Measurements from ENCODE around the gene RTCA. TPM values are rescaled to one million over a fixed set of nuclear protein-coding genes. Genes with fewer than 3 reads are reported as not detected.

RTCA gene
- 10 to 100 TPM; 15.9 to 18.9 TPM for total RNA-seq
- polyA plus RNA-seq = 10 to 100 TPM; 11.2 to 14.3 TPM

DNA sequence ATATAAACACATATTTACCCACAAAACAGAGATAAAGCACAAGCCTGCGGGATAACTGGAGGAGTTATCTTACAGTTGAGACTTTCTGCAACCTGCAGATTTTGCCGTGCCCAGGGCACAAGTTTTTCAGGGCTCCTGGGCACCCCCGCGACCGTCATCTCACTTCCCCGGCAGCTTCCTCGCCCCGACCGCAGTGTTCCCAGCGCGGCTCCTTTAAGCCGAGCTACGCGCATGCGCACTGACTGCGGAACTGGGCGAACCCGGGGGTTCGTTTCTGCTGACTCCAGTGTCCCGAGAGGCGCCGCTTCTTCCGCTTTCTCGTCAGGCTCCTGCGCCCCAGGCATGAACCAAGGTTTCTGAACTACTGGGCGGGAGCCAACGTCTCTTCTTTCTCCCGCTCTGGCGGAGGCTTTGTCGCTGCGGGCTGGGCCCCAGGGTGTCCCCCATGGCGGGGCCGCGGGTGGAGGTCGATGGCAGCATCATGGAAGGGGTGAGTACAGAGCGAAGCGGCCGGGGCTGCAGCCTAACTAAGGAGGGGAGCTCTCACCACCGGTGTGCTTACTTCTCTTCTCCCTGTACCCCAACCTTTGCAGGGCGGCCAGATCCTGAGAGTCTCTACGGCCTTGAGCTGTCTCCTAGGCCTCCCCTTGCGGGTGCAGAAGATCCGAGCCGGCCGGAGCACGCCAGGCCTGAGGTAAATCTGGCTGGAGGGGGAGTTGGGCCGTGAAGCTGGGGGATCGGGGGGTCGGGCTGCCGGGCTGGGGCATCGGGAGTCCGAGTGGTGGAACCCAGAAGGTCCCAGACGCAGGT, at the start of gene RTCA:
RTCA (plus strand) TSS at position 286 of the 810 bp plus-strand sequence; CDS start at position 446, 160 bp downstream.
- TF ChIP-seq FOXA2 (IDR thresholded peaks at IDR 0.05) (peak; percentile 8), YY1 (IDR thresholded peaks at IDR 0.05) (peak; percentile 82), SP1 (IDR thresholded peaks at IDR 0.05) (peak; percentile 33), JUND (IDR thresholded peaks at IDR 0.05) (peak in 1 of 2 donors; percentile 33), EGR1 (IDR thresholded peaks at IDR 0.05; ENCODE audit: low read depth in 2 of 2) (peak in 1 of 2 donors; percentile 43), FOXA1 (IDR thresholded peaks at IDR 0.05) (no peak), GABPA (IDR thresholded peaks at IDR 0.05 in 1 of 2, conservative IDR thresholded peaks at IDR 0.05 in 1 of 2) (peak; percentile 30 to 89), NR2F2 (IDR thresholded peaks at IDR 0.05) (no peak), TAF1 (conservative IDR thresholded peaks at IDR 0.05) (peak; percentile 45), HNF4A (conservative IDR thresholded peaks at IDR 0.05) (peak; percentile 7 to 31), RXRA (IDR thresholded peaks at IDR 0.05) (peak; percentile 24 to 53), HNF4G (IDR thresholded peaks at IDR 0.05) (no peak), RAD21 (IDR thresholded peaks at IDR 0.05) (peak; percentile 46 to 65)
- TF ChIP-seq, protein P1, sequence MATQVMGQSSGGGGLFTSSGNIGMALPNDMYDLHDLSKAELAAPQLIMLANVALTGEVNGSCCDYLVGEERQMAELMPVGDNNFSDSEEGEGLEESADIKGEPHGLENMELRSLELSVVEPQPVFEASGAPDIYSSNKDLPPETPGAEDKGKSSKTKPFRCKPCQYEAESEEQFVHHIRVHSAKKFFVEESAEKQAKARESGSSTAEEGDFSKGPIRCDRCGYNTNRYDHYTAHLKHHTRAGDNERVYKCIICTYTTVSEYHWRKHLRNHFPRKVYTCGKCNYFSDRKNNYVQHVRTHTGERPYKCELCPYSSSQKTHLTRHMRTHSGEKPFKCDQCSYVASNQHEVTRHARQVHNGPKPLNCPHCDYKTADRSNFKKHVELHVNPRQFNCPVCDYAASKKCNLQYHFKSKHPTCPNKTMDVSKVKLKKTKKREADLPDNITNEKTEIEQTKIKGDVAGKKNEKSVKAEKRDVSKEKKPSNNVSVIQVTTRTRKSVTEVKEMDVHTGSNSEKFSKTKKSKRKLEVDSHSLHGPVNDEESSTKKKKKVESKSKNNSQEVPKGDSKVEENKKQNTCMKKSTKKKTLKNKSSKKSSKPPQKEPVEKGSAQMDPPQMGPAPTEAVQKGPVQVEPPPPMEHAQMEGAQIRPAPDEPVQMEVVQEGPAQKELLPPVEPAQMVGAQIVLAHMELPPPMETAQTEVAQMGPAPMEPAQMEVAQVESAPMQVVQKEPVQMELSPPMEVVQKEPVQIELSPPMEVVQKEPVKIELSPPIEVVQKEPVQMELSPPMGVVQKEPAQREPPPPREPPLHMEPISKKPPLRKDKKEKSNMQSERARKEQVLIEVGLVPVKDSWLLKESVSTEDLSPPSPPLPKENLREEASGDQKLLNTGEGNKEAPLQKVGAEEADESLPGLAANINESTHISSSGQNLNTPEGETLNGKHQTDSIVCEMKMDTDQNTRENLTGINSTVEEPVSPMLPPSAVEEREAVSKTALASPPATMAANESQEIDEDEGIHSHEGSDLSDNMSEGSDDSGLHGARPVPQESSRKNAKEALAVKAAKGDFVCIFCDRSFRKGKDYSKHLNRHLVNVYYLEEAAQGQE (IDR thresholded peaks at IDR 0.05) = no peak
- TF ChIP-seq, protein P2, sequence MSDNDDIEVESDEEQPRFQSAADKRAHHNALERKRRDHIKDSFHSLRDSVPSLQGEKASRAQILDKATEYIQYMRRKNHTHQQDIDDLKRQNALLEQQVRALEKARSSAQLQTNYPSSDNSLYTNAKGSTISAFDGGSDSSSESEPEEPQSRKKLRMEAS (IDR thresholded peaks at IDR 0.05) = peak; percentile 92
- TF ChIP-seq, protein P3, sequence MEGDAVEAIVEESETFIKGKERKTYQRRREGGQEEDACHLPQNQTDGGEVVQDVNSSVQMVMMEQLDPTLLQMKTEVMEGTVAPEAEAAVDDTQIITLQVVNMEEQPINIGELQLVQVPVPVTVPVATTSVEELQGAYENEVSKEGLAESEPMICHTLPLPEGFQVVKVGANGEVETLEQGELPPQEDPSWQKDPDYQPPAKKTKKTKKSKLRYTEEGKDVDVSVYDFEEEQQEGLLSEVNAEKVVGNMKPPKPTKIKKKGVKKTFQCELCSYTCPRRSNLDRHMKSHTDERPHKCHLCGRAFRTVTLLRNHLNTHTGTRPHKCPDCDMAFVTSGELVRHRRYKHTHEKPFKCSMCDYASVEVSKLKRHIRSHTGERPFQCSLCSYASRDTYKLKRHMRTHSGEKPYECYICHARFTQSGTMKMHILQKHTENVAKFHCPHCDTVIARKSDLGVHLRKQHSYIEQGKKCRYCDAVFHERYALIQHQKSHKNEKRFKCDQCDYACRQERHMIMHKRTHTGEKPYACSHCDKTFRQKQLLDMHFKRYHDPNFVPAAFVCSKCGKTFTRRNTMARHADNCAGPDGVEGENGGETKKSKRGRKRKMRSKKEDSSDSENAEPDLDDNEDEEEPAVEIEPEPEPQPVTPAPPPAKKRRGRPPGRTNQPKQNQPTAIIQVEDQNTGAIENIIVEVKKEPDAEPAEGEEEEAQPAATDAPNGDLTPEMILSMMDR (IDR thresholded peaks at IDR 0.05; ENCODE audit: low read depth, low read length, missing input control) = no peak
- TF ChIP-seq, protein P4, sequence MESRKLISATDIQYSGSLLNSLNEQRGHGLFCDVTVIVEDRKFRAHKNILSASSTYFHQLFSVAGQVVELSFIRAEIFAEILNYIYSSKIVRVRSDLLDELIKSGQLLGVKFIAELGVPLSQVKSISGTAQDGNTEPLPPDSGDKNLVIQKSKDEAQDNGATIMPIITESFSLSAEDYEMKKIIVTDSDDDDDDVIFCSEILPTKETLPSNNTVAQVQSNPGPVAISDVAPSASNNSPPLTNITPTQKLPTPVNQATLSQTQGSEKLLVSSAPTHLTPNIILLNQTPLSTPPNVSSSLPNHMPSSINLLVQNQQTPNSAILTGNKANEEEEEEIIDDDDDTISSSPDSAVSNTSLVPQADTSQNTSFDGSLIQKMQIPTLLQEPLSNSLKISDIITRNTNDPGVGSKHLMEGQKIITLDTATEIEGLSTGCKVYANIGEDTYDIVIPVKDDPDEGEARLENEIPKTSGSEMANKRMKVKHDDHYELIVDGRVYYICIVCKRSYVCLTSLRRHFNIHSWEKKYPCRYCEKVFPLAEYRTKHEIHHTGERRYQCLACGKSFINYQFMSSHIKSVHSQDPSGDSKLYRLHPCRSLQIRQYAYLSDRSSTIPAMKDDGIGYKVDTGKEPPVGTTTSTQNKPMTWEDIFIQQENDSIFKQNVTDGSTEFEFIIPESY (IDR thresholded peaks at IDR 0.05) = peak; percentile 75
- TF ChIP-seq, protein P5, sequence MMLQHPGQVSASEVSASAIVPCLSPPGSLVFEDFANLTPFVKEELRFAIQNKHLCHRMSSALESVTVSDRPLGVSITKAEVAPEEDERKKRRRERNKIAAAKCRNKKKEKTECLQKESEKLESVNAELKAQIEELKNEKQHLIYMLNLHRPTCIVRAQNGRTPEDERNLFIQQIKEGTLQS (IDR thresholded peaks at IDR 0.05) = no peak
- H3K9ac ChIP-seq (ENCODE audit: low read depth in 1 of 2, low read length in 2 of 2) = peak within 1 kb of the TSS; percentile 88 to 96
- peaks cover 1 to 16% (median 10%) of the 10 kb centered on the region in 4 donors for H3K36me3 ChIP-seq (ENCODE audit: control insufficient read depth in 4 of 4, insufficient read depth in 3 of 4, low read depth in 1 of 4, low read length in 3 of 4)
- peak within 1 kb of the TSS; percentile 64 to 88 for H3K27ac ChIP-seq (ENCODE audit: low read depth in 1 of 2, low read length in 2 of 2)
- no peaks in the 10 kb centered on the region for H3K9me3 ChIP-seq (ENCODE audit: control insufficient read depth in 4 of 4, low read length in 3 of 4)
- peak; percentile 94 for DNase-seq (ENCODE audit: low spot score)
- peak within 1 kb of the TSS; percentile 68 to 92 (median 83) for H3K4me3 ChIP-seq (ENCODE audit: low read depth in 1 of 3, low read length in 3 of 3)
- no peaks in the 10 kb centered on the region for H3K27me3 ChIP-seq (ENCODE audit: control insufficient read depth in 4 of 4, insufficient read depth in 4 of 4, low read length in 3 of 4)
- under 1% methylated on average over 53 of the region's 53 CpGs for WGBS
- peaks cover 6 to 16% (median 10%) of the 10 kb centered on the region in 4 donors for H3K4me1 ChIP-seq (ENCODE audit: control insufficient read depth in 4 of 4, insufficient read depth in 4 of 4, low read length in 3 of 4)
